Esophagus mucosa (tissue), 1 donor: Measurements from ENCODE around the gene TANGO6. TPM values are rescaled to one million over a fixed set of nuclear protein-coding genes. Genes with fewer than 3 reads are reported as not detected.
"Not testable (repeated sequence)": the region's sequence is repeated elsewhere in the genome, so short reads cannot be mapped to it uniquely, and the experiment has no call there.

ENCODE experiments used
- ATAC-seq: fragments of 200-7000 bp; cut with Tn5 transposase; one replicate; pipeline ENCODE4 v1.9.1; 2020
- total RNA-seq: library from RNA; stranded (reverse); gene quantifications from one replicate; pipeline ENCODE4 v1.2.4, GENCODE V29; 2023
- donor health status: DM: yes; HTN: yes; CAD: no.

The TANGO6 gene
- 12.8 TPM for total RNA-seq

GRCh38 chr16:68843482-68844210, at the start of gene TANGO6:
Gene TANGO6, plus strand, starts transcription at chr16:68843531. Its CDS starts 87 bp downstream, at chr16:68843618.
- ATAC-seq: peak; percentile 83

- peak; percentile 88 for ATAC-seq
Measured at GRCh38 chr16:68798398-68798797, 44.9 kb upstream of the TANGO6 start.

GRCh38 chr16:68800257-68800875, 43.0 kb upstream of the TANGO6 start:
- peak; percentile 60 for ATAC-seq

- ATAC-seq: no peak
Measured at GRCh38 chr16:68802190-68802589, 41.1 kb upstream of the TANGO6 start.

- ATAC-seq: no peak
Measured at GRCh38 chr16:68806422-68806821, 36.9 kb upstream of the TANGO6 start.

- ATAC-seq: no peak
Measured at GRCh38 chr16:68806981-68807380, 36.4 kb upstream of the TANGO6 start.

- ATAC-seq: no peak
Measured at GRCh38 chr16:68814516-68814915, 28.8 kb upstream of the TANGO6 start.

GRCh38 chr16:68823401-68824135, 19.8 kb upstream of the TANGO6 start:
- ATAC-seq: no peak

GRCh38 chr16:68825427-68825826, 17.9 kb upstream of the TANGO6 start:
- ATAC-seq: peak; percentile 15

- no peak for ATAC-seq
Measured at GRCh38 chr16:68826652-68827051, 16.7 kb upstream of the TANGO6 start.

- no peak for ATAC-seq
Measured at GRCh38 chr16:68833251-68833650, 10.1 kb upstream of the TANGO6 start.

GRCh38 chr16:68834550-68834949, 8.8 kb upstream of the TANGO6 start:
- ATAC-seq: peak; percentile 12

GRCh38 chr16:68835970-68836369, 7.4 kb upstream of the TANGO6 start:
- ATAC-seq: no peak

GRCh38 chr16:68839831-68840230, 3.5 kb upstream of the TANGO6 start:
- no peak for ATAC-seq

- not testable (repeated sequence) for ATAC-seq
Measured at GRCh38 chr16:68842964-68843481, 308 bp upstream of the TANGO6 start.

GRCh38 chr16:68844211-68844564, 857 bp downstream of the TANGO6 start:
- no peak for ATAC-seq

GRCh38 chr16:68848786-68849185, 5.5 kb downstream of the TANGO6 start:
- no peak for ATAC-seq

- ATAC-seq: no peak
Measured at GRCh38 chr16:68850481-68850880, 7.2 kb downstream of the TANGO6 start.

GRCh38 chr16:68851601-68852000, 8.3 kb downstream of the TANGO6 start:
- no peak for ATAC-seq

- ATAC-seq: no peak
Measured at GRCh38 chr16:68857479-68857878, 14.1 kb downstream of the TANGO6 start.

GRCh38 chr16:68859828-68860227, 16.5 kb downstream of the TANGO6 start:
- ATAC-seq: no peak

- no peak for ATAC-seq
Measured at GRCh38 chr16:68860978-68861892, 17.9 kb downstream of the TANGO6 start.
